Activated CD4-positive, alpha-beta T cell treated with anti-CD3 and anti-CD28 coated beads, Interleukin-2, amount 50 U/mL, for 16 hours (primary cell): ENCODE results near the gene MCTP1.
A peak's percentile ranks its signal among the peaks of the same experiment; 100 is the strongest.

Source experiments
- DNase-seq: peaks from one replicate; pipeline ENCODE4 v3.0.0-alpha.2; 2020

The MCTP1 gene

GRCh38 chr5:95069021-95069420, 215.9 kb downstream of the MCTP1 start:
- no peak for DNase-seq

- no peak for DNase-seq
Observed at GRCh38 chr5:95068289-95068910, 216.5 kb downstream of the MCTP1 start.

- no peak for DNase-seq
Observed at GRCh38 chr5:95066048-95066447, 218.8 kb downstream of the MCTP1 start.

GRCh38 chr5:95063492-95063891, 221.4 kb downstream of the MCTP1 start:
- no peak for DNase-seq

- no peak for DNase-seq
Observed at GRCh38 chr5:95060098-95060497, 224.8 kb downstream of the MCTP1 start.

- DNase-seq, result no peak
Observed at GRCh38 chr5:95059636-95060035, 225.3 kb downstream of the MCTP1 start.

- no peak for DNase-seq
Observed at GRCh38 chr5:95057615-95058014, 227.3 kb downstream of the MCTP1 start.

GRCh38 chr5:95053253-95053652, 231.6 kb downstream of the MCTP1 start:
- no peak for DNase-seq

GRCh38 chr5:95050708-95051107, 234.2 kb downstream of the MCTP1 start:
- no peak for DNase-seq

GRCh38 chr5:95048628-95049027, 236.3 kb downstream of the MCTP1 start:
- no peak for DNase-seq

- DNase-seq, result no peak
Observed at GRCh38 chr5:95045181-95045965, 239.5 kb downstream of the MCTP1 start.

GRCh38 chr5:95044096-95044495, 240.8 kb downstream of the MCTP1 start:
- DNase-seq, result no peak

GRCh38 chr5:95043648-95044047, 241.2 kb downstream of the MCTP1 start:
- DNase-seq, result no peak

GRCh38 chr5:95043234-95043633, 241.7 kb downstream of the MCTP1 start:
- no peak for DNase-seq

- no peak for DNase-seq
Observed at GRCh38 chr5:95042037-95042436, 242.9 kb downstream of the MCTP1 start.

- DNase-seq, result no peak
Observed at GRCh38 chr5:95035891-95036685, 248.8 kb downstream of the MCTP1 start.

- no peak for DNase-seq
Observed at GRCh38 chr5:95032801-95033200, 252.1 kb downstream of the MCTP1 start.

GRCh38 chr5:95029569-95030366, 255.1 kb downstream of the MCTP1 start:
- DNase-seq, result no peak

- DNase-seq, result peak; percentile 47
Observed at GRCh38 chr5:95027775-95028174, 257.1 kb downstream of the MCTP1 start.

GRCh38 chr5:95027151-95027721, 257.7 kb downstream of the MCTP1 start:
- DNase-seq, result peak; percentile 10

GRCh38 chr5:95026718-95027117, 258.2 kb downstream of the MCTP1 start:
- DNase-seq, result no peak

GRCh38 chr5:95022967-95023695, 261.8 kb downstream of the MCTP1 start:
- peak; percentile 47 for DNase-seq
